Breast epithelium (tissue), 4 donors: ENCODE data around the gene NLK. TPM values are rescaled to one million over a fixed set of nuclear protein-coding genes. Genes with fewer than 3 reads are reported as not detected.
"Not testable (repeated sequence)": the region's sequence is repeated elsewhere in the genome, so short reads cannot be mapped to it uniquely, and the experiment has no call there.

Source experiments
- DNase-seq, 2 donors: peaks; one replicate each; pipeline ENCODE4 v3.0.0-alpha.2; 2019; ENCODE audit warnings: low spot score in 2 of 2
- H3K27ac ChIP-seq, 2 donors: fragments of 200-600 bp; sonication (generic) in 1 of 2; one replicate each; pipeline ENCODE4 v1.5.1; 2016 to 2019; ENCODE audit warnings: mild to moderate bottlenecking in 1 of 2
- H3K27me3 ChIP-seq, 2 donors: fragments of 200-600 bp; sonication (generic) in 1 of 2; one replicate each; pipeline versions ENCODE4 v1.5.1 to v1.6.0; 2017 to 2019; ENCODE audit warnings: control low read depth in 1 of 2, mild to moderate bottlenecking in 1 of 2
- H3K36me3 ChIP-seq: fragments of 200-600 bp; one replicate; pipeline ENCODE4 v1.5.1; 2019
- H3K4me1 ChIP-seq, 2 donors: fragments of 200-600 bp; sonication (generic); one replicate each; pipeline ENCODE4 v1.5.1; 2016 to 2019; ENCODE audit warnings: control low read depth in 1 of 2
- H3K4me3 ChIP-seq, 3 donors: fragments of 200-600 bp; sonication (generic); 1 replicate in 2 of 3; 2 replicates in 1 of 3; pipeline ENCODE4 v1.5.1; 2016 to 2019; ENCODE audit warnings: mild to moderate bottlenecking in 3 of 3, moderate library complexity in 2 of 3
- H3K9me3 ChIP-seq, 2 donors: fragments of 200-600 bp; sonication (generic) in 1 of 2; one replicate each; pipeline ENCODE4 v1.5.1; 2016 to 2019; ENCODE audit warnings: control low read depth in 1 of 2
- POLR2A ChIP-seq: fragments of 450-650 bp; IDR thresholded peaks from one replicate; pipeline ENCODE4 v1.6.1; 2016; ENCODE audit warnings: antibody characterized with exemption, mild to moderate bottlenecking, moderate library complexity
- POLR2AphosphoS5 ChIP-seq, 3 donors: sonication (generic); formaldehyde crosslinking; IDR thresholded peaks; one replicate each; pipeline ENCODE4 v1.6.1; 2017; ENCODE audit warnings: antibody characterized with exemption in 3 of 3
- intact Hi-C: fragments of 100-400 bp; cut with DNase I; formaldehyde crosslinking; loops from one replicate; pipeline ENCODE4 v1.15.1; 2023; ENCODE audit warnings: low total_unique reads
- total RNA-seq, 3 donors: library from RNA; depleted of rRNA; stranded (reverse); fragments of >200 nt; gene quantifications; one replicate each; pipeline ENCODE4 v1.1.0, GENCODE V29; 2016
- TF ChIP-seq, protein P1 (sequence below), 3 donors: fragments of 450-650 bp; IDR thresholded peaks; one replicate each; pipeline ENCODE4 v1.5.1; 2016 to 2017; ENCODE audit warnings: antibody characterized with exemption in 3 of 3, mild to moderate bottlenecking in 3 of 3, moderate library complexity in 3 of 3

NLK gene
- total RNA-seq, 3 donors from 2014 or later = 19.8 to 35.1 (median 27.5) TPM

DNA sequence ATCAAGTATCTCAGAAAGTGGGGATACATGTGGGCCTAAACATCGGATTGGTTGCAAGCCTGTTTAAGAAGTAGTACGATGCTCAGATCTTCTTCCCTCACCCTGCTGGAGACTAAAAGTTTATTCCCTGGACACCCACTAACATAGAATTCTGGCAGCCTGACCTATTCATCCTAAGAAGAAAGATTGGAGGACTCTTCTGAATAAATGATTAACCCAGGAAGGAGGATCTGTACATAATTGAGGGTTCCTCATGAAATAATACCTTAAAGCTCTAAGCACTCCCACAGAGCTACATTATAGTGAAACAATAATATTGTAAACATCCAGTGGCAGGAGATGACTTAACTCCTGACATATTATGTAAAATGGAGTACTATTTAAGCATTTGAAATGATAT, 111.7 kb downstream of the NLK start:
- no peak for TF ChIP-seq POLR2A
- TF ChIP-seq, protein P1, sequence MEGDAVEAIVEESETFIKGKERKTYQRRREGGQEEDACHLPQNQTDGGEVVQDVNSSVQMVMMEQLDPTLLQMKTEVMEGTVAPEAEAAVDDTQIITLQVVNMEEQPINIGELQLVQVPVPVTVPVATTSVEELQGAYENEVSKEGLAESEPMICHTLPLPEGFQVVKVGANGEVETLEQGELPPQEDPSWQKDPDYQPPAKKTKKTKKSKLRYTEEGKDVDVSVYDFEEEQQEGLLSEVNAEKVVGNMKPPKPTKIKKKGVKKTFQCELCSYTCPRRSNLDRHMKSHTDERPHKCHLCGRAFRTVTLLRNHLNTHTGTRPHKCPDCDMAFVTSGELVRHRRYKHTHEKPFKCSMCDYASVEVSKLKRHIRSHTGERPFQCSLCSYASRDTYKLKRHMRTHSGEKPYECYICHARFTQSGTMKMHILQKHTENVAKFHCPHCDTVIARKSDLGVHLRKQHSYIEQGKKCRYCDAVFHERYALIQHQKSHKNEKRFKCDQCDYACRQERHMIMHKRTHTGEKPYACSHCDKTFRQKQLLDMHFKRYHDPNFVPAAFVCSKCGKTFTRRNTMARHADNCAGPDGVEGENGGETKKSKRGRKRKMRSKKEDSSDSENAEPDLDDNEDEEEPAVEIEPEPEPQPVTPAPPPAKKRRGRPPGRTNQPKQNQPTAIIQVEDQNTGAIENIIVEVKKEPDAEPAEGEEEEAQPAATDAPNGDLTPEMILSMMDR (IDR thresholded peaks at IDR 0.05) = no peak
- TF ChIP-seq POLR2AphosphoS5 (IDR thresholded peaks at IDR 0.05) = no peak
- no peaks in the 10 kb centered on the region for H3K27me3 ChIP-seq
- H3K27ac ChIP-seq = no peak overlapping the region
- no peaks in the 10 kb centered on the region for H3K4me1 ChIP-seq
- intact Hi-C loops = no loop called here
- H3K9me3 ChIP-seq = no peaks in the 10 kb centered on the region
- H3K36me3 ChIP-seq = no peaks in the 10 kb centered on the region
- DNase-seq = no peak
- no peak overlapping the region for H3K4me3 ChIP-seq

DNA sequence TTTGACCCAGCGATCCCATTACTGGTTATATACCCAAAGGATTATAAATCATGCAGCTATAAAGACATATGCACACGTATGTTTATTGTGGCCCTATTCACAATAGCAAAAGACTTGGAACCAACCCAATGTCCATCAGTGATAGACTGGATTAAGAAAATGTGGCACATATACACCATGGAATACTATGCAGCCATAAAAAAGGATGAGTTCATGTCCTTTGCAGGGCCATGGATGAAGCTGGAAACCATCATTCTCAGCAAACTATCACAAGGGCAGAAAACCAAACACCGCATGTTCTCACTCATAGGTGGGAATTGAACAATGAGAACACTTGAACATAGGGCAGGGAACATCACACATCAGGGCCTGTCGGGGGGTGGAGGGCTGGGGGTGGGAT, 112.9 kb downstream of the NLK start:
- H3K4me1 ChIP-seq, intact Hi-C loops, H3K9me3 ChIP-seq, H3K27me3 ChIP-seq, DNase-seq, H3K27ac ChIP-seq, H3K4me3 ChIP-seq, H3K36me3 ChIP-seq: not testable (repeated sequence)

DNA sequence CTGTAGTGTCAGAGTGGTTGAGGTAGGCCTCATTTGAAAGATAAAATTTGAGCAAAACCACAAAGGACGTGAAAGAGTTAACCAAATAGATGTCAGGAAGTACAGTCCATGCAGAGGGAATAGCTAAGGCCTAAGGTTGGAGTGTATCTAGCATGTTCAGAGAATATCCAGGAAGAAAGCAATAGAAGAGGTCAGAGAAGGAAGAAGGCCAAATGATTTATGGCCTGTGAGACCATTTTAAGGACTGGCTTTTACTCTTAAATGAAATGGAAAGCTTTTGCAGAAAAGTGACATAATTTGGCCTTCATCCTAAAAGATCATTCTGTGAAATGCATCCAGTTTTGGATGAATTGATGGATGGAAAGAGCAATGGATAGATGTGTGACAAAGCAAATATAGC, 116.5 kb downstream of the NLK start:
- intact Hi-C loops = no loop called here
- Histone ChIP-seq H3K4me3 (no peak overlapping the region), H3K27me3 (no peaks in the 10 kb centered on the region), H3K9me3 (no peaks in the 10 kb centered on the region), H3K27ac (no peak overlapping the region), H3K4me1 (no peaks in the 10 kb centered on the region), H3K36me3 (no peaks in the 10 kb centered on the region)
- TF ChIP-seq POLR2AphosphoS5 (IDR thresholded peaks at IDR 0.05) = no peak
- no peak for TF ChIP-seq POLR2A
- TF ChIP-seq, protein P1 (IDR thresholded peaks at IDR 0.05) = no peak
- DNase-seq = no peak

DNA sequence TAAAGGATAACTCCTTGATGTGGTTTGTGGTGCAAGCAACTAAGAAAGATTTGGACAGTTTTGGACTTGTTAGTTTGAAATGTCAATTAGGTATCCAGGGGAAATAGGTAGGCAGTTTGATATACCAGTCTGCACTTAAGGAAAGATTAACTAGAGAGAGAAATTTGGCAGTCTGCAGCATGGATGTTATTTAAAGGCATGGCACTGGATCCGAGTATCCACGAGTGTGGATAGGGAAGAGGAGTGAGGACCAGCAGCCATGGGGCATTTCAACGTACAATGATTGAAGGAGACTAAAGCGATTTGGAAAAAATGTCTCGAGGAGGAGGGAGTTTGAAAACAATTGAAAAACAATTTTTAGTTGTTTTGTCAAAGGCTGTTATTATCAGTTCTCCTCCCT, 117.4 kb downstream of the NLK start:
- Histone ChIP-seq H3K27ac (no peak overlapping the region), H3K4me3 (no peak overlapping the region), H3K36me3 (no peaks in the 10 kb centered on the region), H3K9me3 (no peaks in the 10 kb centered on the region), H3K4me1 (no peaks in the 10 kb centered on the region), H3K27me3 (no peaks in the 10 kb centered on the region)
- DNase-seq = no peak
- TF ChIP-seq POLR2AphosphoS5 (IDR thresholded peaks at IDR 0.05) = no peak
- TF ChIP-seq, protein P1 (IDR thresholded peaks at IDR 0.05) = no peak
- no peak for TF ChIP-seq POLR2A
- intact Hi-C loops = no loop called here

DNA sequence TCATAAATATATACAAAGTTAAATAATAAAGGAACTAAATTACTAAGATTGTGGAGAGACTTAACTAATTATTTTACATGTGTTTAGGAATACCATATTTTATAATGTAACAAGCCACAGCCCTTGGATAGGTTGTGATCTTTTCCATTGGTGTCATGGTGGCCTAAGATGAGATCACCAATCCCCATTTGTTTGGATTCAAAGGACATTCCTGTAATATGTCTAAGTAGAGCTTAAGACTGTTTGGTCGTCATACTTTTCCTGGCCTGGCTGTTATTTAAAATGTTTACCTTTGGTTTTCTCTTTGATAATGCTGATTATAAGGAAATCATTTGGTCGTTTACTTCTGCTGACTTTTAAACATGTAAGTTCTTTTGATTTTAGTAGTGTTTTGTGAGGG, 118.1 kb downstream of the NLK start:
- Histone ChIP-seq H3K4me1 (no peaks in the 10 kb centered on the region), H3K27me3 (no peaks in the 10 kb centered on the region), H3K36me3 (no peaks in the 10 kb centered on the region), H3K27ac (no peak overlapping the region), H3K9me3 (no peaks in the 10 kb centered on the region), H3K4me3 (no peak overlapping the region)
- TF ChIP-seq, protein P1 (IDR thresholded peaks at IDR 0.05) = no peak
- TF ChIP-seq POLR2A (no peak), POLR2AphosphoS5 (IDR thresholded peaks at IDR 0.05) (no peak)
- no peak for DNase-seq
- intact Hi-C loops = no loop called here

DNA sequence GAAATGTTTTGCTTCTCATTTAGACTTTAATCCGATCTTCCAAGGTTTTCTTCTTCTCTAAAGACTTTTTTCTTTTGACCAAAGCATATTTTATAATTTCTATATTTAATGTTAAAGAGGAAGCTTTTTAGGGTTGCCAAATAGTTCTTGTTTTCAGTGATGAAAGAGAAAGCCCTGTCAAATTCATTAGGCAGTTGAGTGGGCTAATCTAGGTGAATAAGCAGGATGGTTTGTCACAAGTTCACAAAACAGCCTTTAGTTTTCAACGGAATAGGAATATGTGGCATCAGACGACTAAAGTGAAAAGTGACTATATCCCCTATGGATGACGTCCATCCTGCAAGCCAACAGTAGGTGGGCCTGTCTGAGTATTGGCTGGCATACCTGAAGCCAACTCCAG, 118.8 kb downstream of the NLK start:
- H3K4me3 ChIP-seq = no peak overlapping the region
- TF ChIP-seq POLR2AphosphoS5 (IDR thresholded peaks at IDR 0.05) = no peak
- no peak for TF ChIP-seq POLR2A
- TF ChIP-seq, protein P1 (IDR thresholded peaks at IDR 0.05) = no peak
- H3K36me3 ChIP-seq = no peaks in the 10 kb centered on the region
- H3K4me1 ChIP-seq = no peaks in the 10 kb centered on the region
- no peak for DNase-seq
- intact Hi-C loops = no loop called here
- H3K9me3 ChIP-seq = no peaks in the 10 kb centered on the region
- H3K27me3 ChIP-seq = no peaks in the 10 kb centered on the region
- H3K27ac ChIP-seq = no peak overlapping the region
